ENCODE data around the gene NFE2L2.
"Not testable (repeated sequence)": the region's sequence is repeated elsewhere in the genome, so short reads cannot be mapped to it uniquely, and the experiment has no call there.

NFE2L2 gene

GRCh38 chr2:177207101-177207500 lies 57.4 kb downstream of the NFE2L2 start:
- Histone ChIP-seq H3K27ac (no peak overlapping the region), H3K36me3 (replicated peaks) (no peaks in the 10 kb centered on the region)
- in situ Hi-C loops (cut with HindIII; ENCODE audit: low pct_ligation_motif_present, low sequenced_read_pairs), result no loop called here

GRCh38 chr2:177204417-177204816 lies 60.1 kb downstream of the NFE2L2 start:
- DNase-seq, result no peak
- no peaks in the 10 kb centered on the region for H3K27me3 ChIP-seq (replicated peaks)
- in situ Hi-C loops (cut with HindIII; ENCODE audit: low pct_ligation_motif_present, low sequenced_read_pairs), result no loop called here
- H3K4me3 ChIP-seq (ENCODE audit: low read depth, low read length), result no peak overlapping the region
- no peak overlapping the region for H3K27ac ChIP-seq
- no peak for TF ChIP-seq CTCF (IDR thresholded peaks at IDR 0.05; ENCODE audit: low read depth, low read length, missing control alignments)
- H3K36me3 ChIP-seq (replicated peaks), result no peaks in the 10 kb centered on the region

More at GRCh38 chr2:177207101-177207500, 57.4 kb downstream of the NFE2L2 start:
- DNase-seq, result no peak
- H3K27me3 ChIP-seq (replicated peaks), result no peaks in the 10 kb centered on the region
- H3K4me3 ChIP-seq (ENCODE audit: low read depth, low read length), result no peak overlapping the region
- TF ChIP-seq CTCF (IDR thresholded peaks at IDR 0.05; ENCODE audit: low read depth, low read length, missing control alignments), result no peak

GRCh38 chr2:177201919-177202346 lies 62.6 kb downstream of the NFE2L2 start:
- DNase-seq, result no peak
- no peak for TF ChIP-seq CTCF (IDR thresholded peaks at IDR 0.05; ENCODE audit: low read depth, low read length, missing control alignments)
- in situ Hi-C loops (cut with HindIII; ENCODE audit: low pct_ligation_motif_present, low sequenced_read_pairs), result no loop called here
- no peaks in the 10 kb centered on the region for H3K27me3 ChIP-seq (replicated peaks)
- no peaks in the 10 kb centered on the region for H3K36me3 ChIP-seq (replicated peaks)
- no peak overlapping the region for H3K4me3 ChIP-seq (ENCODE audit: low read depth, low read length)
- H3K27ac ChIP-seq, result no peak overlapping the region

- H3K4me3 ChIP-seq (ENCODE audit: low read depth, low read length); DNase-seq; H3K36me3 ChIP-seq (replicated peaks); in situ Hi-C loops (cut with HindIII; ENCODE audit: low pct_ligation_motif_present, low sequenced_read_pairs); H3K27me3 ChIP-seq (replicated peaks); H3K27ac ChIP-seq: not testable (repeated sequence)
These were observed 64.1 kb downstream of the NFE2L2 start for GRCh38 chr2:177200419-177200818.

GRCh38 chr2:177195194-177195593 lies 69.3 kb downstream of the NFE2L2 start:
- TF ChIP-seq CTCF (IDR thresholded peaks at IDR 0.05; ENCODE audit: low read depth, low read length, missing control alignments), result no peak
- Histone ChIP-seq H3K27ac (no peak overlapping the region), H3K4me3 (ENCODE audit: low read depth, low read length) (no peak overlapping the region), H3K36me3 (replicated peaks) (no peaks in the 10 kb centered on the region), H3K27me3 (replicated peaks) (no peaks in the 10 kb centered on the region)
- DNase-seq, result no peak
- in situ Hi-C loops (cut with HindIII; ENCODE audit: low pct_ligation_motif_present, low sequenced_read_pairs), result no loop called here

GRCh38 chr2:177193240-177193639 lies 71.3 kb downstream of the NFE2L2 start:
- Histone ChIP-seq H3K27me3 (replicated peaks) (no peaks in the 10 kb centered on the region), H3K4me3 (ENCODE audit: low read depth, low read length) (no peak overlapping the region), H3K36me3 (replicated peaks) (no peaks in the 10 kb centered on the region), H3K27ac (no peak overlapping the region)
- in situ Hi-C loops (cut with HindIII; ENCODE audit: low pct_ligation_motif_present, low sequenced_read_pairs), result no loop called here
- no peak for TF ChIP-seq CTCF (IDR thresholded peaks at IDR 0.05; ENCODE audit: low read depth, low read length, missing control alignments)
- no peak for DNase-seq
